OCI-LY1 (cell line): Measurements from ENCODE around the gene UBE2L6.

ENCODE experiments used
- H2AFZ ChIP-seq: fragments of 200-600 bp; sonication (generic), shearing (Covaris generic); 2 replicates; pipeline ENCODE4 v1.6.0; 2014; ENCODE audit warnings: antibody characterized with exemption, mild to moderate bottlenecking, low read length
- H3F3A ChIP-seq: fragments of 200-600 bp; sonication (generic), shearing (Covaris generic); 2 replicates; pipeline ENCODE4 v1.6.0; 2014; ENCODE audit warnings: mild to moderate bottlenecking, antibody characterized with exemption, low read length, moderate library complexity; ENCODE audit not compliant: insufficient read depth
- H3K27ac ChIP-seq: fragments of 200-600 bp; sonication (generic); 2 replicates; pipeline ENCODE4 v1.5.1; 2014; ENCODE audit warnings: low read length, mixed run types, mild to moderate bottlenecking, low read depth; ENCODE audit not compliant: poor library complexity, severe bottlenecking
- H3K27me3 ChIP-seq: fragments of 200-600 bp; sonication (generic); 2 replicates; pipeline ENCODE4 v1.6.0; 2014; ENCODE audit warnings: antibody characterized with exemption, mild to moderate bottlenecking, low read length, moderate library complexity; ENCODE audit not compliant: insufficient read depth
- H3K36me3 ChIP-seq: fragments of 200-600 bp; sonication (generic); 2 replicates; pipeline ENCODE4 v1.6.1; 2014; ENCODE audit warnings: mild to moderate bottlenecking, antibody characterized with exemption, low read length, moderate library complexity, mixed read lengths; ENCODE audit not compliant: insufficient read depth
- H3K4me1 ChIP-seq: fragments of 200-600 bp; sonication (generic); 2 replicates; pipeline ENCODE4 v1.5.1; 2014; ENCODE audit warnings: mild to moderate bottlenecking, low read length, moderate library complexity; ENCODE audit not compliant: insufficient read depth, severe bottlenecking
- H3K4me2 ChIP-seq: fragments of 200-600 bp; sonication (generic), shearing (Covaris generic); 2 replicates; pipeline ENCODE4 v1.6.1; 2014; ENCODE audit warnings: low read length
- H3K4me3 ChIP-seq: fragments of 200-600 bp; sonication (generic); 2 replicates; pipeline ENCODE4 v1.5.1; 2014; ENCODE audit warnings: low read length, low read depth, mild to moderate bottlenecking, mixed read lengths; ENCODE audit not compliant: poor library complexity, severe bottlenecking
- H3K79me2 ChIP-seq: fragments of 200-600 bp; shearing (Covaris generic); 2 replicates; pipeline ENCODE4 v1.6.1; 2016; ENCODE audit warnings: mixed run types, low read length, mixed read lengths; ENCODE audit not compliant: insufficient read depth
- H3K9ac ChIP-seq: fragments of 200-600 bp; sonication (generic), shearing (Covaris generic); 2 replicates; pipeline ENCODE4 v1.6.1; 2014; ENCODE audit warnings: mild to moderate bottlenecking, low read length, mixed read lengths
- H3K9me2 ChIP-seq: fragments of 200-600 bp; sonication (generic), shearing (Covaris generic); 2 replicates; pipeline ENCODE4 v1.6.1; 2014; ENCODE audit warnings: low read depth, mild to moderate bottlenecking, low read length, mixed read lengths
- H3K9me3 ChIP-seq: fragments of 200-600 bp; shearing (Covaris generic); 2 replicates; pipeline ENCODE4 v1.6.1; 2014; ENCODE audit warnings: low read length, mixed read lengths
- H4K20me1 ChIP-seq: fragments of 200-600 bp; sonication (generic), shearing (Covaris generic); 2 replicates; pipeline ENCODE4 v1.6.0; 2016; ENCODE audit warnings: mild to moderate bottlenecking, low read length; ENCODE audit not compliant: insufficient read depth
- EZH2 ChIP-seq: fragments of 200-600 bp; sonication (generic), shearing (Covaris generic); IDR thresholded peaks from 2 replicates; pipeline ENCODE4 v1.8.0; 2017; ENCODE audit warnings: borderline replicate concordance, mixed run types, mild to moderate bottlenecking, antibody characterized with exemption, low read length, moderate library complexity, mixed read lengths
- TF ChIP-seq, protein P1 (sequence below): fragments of 200-600 bp; sonication (generic), shearing (Covaris generic); IDR thresholded peaks from 2 replicates; pipeline ENCODE4 v1.5.1; 2017; ENCODE audit warnings: mild to moderate bottlenecking, antibody characterized with exemption, low read length, moderate library complexity, mixed read lengths

UBE2L6 gene

DNA sequence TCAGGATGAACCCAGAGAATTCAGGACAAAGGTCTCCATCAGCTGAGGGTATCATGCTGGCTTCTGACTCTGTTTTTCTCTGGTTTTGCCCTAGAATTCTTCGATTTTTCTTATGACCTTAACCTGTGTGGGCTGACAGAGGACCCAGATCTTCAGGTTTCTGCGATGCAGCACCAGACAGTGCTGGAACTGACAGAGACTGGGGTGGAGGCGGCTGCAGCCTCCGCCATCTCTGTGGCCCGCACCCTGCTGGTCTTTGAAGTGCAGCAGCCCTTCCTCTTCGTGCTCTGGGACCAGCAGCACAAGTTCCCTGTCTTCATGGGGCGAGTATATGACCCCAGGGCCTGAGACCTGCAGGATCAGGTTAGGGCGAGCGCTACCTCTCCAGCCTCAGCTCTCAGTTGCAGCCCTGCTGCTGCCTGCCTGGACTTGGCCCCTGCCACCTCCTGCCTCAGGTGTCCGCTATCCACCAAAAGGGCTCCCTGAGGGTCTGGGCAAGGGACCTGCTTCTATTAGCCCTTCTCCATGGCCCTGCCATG, 46.8 kb upstream of the UBE2L6 start:
- Histone ChIP-seq H3F3A (no peaks in the 10 kb centered on the region), H4K20me1 (no peaks in the 10 kb centered on the region), H3K27ac (no peak overlapping the region), H3K36me3 (no peaks in the 10 kb centered on the region), H3K4me3 (no peak overlapping the region), H3K4me2 (no peak overlapping the region), H3K9ac (no peak overlapping the region), H3K79me2 (no peaks in the 10 kb centered on the region), H2AFZ (no peak overlapping the region), H3K27me3 (no peaks in the 10 kb centered on the region), H3K9me3 (no peaks in the 10 kb centered on the region), H3K4me1 (no peaks in the 10 kb centered on the region), H3K9me2 (no peaks in the 10 kb centered on the region)
- TF ChIP-seq, protein P1, sequence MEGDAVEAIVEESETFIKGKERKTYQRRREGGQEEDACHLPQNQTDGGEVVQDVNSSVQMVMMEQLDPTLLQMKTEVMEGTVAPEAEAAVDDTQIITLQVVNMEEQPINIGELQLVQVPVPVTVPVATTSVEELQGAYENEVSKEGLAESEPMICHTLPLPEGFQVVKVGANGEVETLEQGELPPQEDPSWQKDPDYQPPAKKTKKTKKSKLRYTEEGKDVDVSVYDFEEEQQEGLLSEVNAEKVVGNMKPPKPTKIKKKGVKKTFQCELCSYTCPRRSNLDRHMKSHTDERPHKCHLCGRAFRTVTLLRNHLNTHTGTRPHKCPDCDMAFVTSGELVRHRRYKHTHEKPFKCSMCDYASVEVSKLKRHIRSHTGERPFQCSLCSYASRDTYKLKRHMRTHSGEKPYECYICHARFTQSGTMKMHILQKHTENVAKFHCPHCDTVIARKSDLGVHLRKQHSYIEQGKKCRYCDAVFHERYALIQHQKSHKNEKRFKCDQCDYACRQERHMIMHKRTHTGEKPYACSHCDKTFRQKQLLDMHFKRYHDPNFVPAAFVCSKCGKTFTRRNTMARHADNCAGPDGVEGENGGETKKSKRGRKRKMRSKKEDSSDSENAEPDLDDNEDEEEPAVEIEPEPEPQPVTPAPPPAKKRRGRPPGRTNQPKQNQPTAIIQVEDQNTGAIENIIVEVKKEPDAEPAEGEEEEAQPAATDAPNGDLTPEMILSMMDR: no peak
- no peak for TF ChIP-seq EZH2

DNA sequence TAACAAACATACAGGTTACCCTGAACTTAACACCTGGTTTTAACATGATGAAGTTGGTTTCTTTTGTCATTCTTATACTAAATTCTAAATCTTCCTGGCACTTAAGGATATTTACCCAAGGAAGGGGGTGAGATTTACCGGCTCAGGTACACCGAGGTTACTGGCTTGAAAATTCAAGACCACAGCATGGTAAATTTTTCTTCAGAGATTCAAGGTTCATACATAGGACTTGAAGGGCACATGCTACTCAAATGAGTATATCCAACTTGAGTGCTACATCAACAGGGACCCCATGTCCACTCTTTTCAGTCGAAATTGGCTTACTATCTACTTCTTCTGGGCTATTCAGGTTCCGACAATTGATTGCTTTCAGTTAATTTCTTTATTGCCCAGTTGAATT, 42.7 kb upstream of the UBE2L6 start:
- Histone ChIP-seq H3F3A (no peaks in the 10 kb centered on the region), H2AFZ (no peak overlapping the region), H3K9me3 (no peaks in the 10 kb centered on the region), H3K9ac (no peak overlapping the region), H3K4me2 (no peak overlapping the region), H3K27me3 (no peaks in the 10 kb centered on the region), H3K4me1 (no peaks in the 10 kb centered on the region), H3K79me2 (no peaks in the 10 kb centered on the region), H3K36me3 (no peaks in the 10 kb centered on the region), H3K4me3 (no peak overlapping the region), H3K27ac (no peak overlapping the region), H4K20me1 (no peaks in the 10 kb centered on the region), H3K9me2 (no peaks in the 10 kb centered on the region)
- no peak for TF ChIP-seq EZH2
- TF ChIP-seq, protein P1: no peak

DNA sequence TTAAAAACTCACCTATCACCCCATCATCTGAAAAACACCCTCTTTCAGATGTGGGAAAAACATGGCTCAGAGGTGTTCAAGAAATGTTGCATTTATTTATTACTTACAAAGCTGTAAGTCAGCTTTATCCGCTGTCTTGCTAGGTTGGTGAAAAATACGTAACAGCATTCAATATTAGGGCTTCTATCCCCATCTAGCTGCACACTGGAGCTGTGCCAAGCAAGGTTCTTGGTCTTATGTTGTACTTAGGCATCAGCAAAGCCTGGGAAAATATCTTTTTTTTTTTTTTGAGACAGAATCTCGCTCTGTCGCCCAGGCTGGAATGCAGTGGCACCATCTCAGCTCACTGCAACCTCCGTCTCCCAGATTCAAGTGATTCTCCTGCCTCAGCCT, 37.6 kb upstream of the UBE2L6 start:
- Histone ChIP-seq H3K4me2 (no peak overlapping the region), H3K27ac (no peak overlapping the region)

More for the DNA sequence above, 37.6 kb upstream of the UBE2L6 start:
- Histone ChIP-seq H3K9me3 (no peaks in the 10 kb centered on the region), H2AFZ (no peak overlapping the region), H4K20me1 (no peaks in the 10 kb centered on the region), H3K4me3 (no peak overlapping the region), H3K36me3 (no peaks in the 10 kb centered on the region), H3K79me2 (no peaks in the 10 kb centered on the region), H3K4me1 (no peaks in the 10 kb centered on the region), H3K9ac (no peak overlapping the region), H3K9me2 (no peaks in the 10 kb centered on the region), H3K27me3 (no peaks in the 10 kb centered on the region), H3F3A (no peaks in the 10 kb centered on the region)
- TF ChIP-seq EZH2: no peak
- TF ChIP-seq, protein P1: no peak
